ENCODE results near the gene ACO1.

The ACO1 gene

GRCh38 chr9:32384364-32385151 lies at the start of gene ACO1:
TSS of gene ACO1 (plus strand) at chr9:32384643. CDS start at chr9:32405507, 20,864 bp downstream.
- Histone ChIP-seq H3K4me3 (ENCODE audit: insufficient read depth, low read length, poor library complexity, severe bottlenecking) (peak within 1 kb of the TSS; percentile 70), H3K27me3 (ENCODE audit: low read length) (no peaks in the 10 kb centered on the region), H3K36me3 (ENCODE audit: low read length) (no peaks in the 10 kb centered on the region), H3K9ac (ENCODE audit: low read length) (peak within 1 kb of the TSS; percentile 61), H3K4me2 (ENCODE audit: low read depth, low read length, poor library complexity, severe bottlenecking) (peak within 1 kb of the TSS; percentile 63), H3K27ac (ENCODE audit: low read depth, low read length) (no peak within 1 kb of the TSS), H3K79me2 (ENCODE audit: insufficient read depth, low read length) (no peaks in the 10 kb centered on the region), H3K9me2 (replicated peaks; ENCODE audit: insufficient read depth, low read length) (no peaks in the 10 kb centered on the region), H3K9me3 (ENCODE audit: insufficient read depth, low read length) (no peaks in the 10 kb centered on the region), H4K20me1 (ENCODE audit: low read depth, low read length) (no peaks in the 10 kb centered on the region), H2AFZ (ENCODE audit: low read depth, low read length, severe bottlenecking) (peak within 1 kb of the TSS; percentile 73), H3F3A (ENCODE audit: insufficient read depth) (no peaks in the 10 kb centered on the region; the same call in 1 of the 2 replicates)
- no peak for TF ChIP-seq CTCF (IDR thresholded peaks at IDR 0.05; ENCODE audit: insufficient read depth, low read length, poor library complexity, severe bottlenecking)
- no peak for TF ChIP-seq EZH2phosphoT487 (conservative IDR thresholded peaks at IDR 0.05; ENCODE audit: low read length)

- no peaks in the 10 kb centered on the region for H3K9me2 ChIP-seq (replicated peaks; ENCODE audit: insufficient read depth, low read length)
- H3K4me3 ChIP-seq (ENCODE audit: insufficient read depth, low read length, poor library complexity, severe bottlenecking) = no peak overlapping the region
- H3K9ac ChIP-seq (ENCODE audit: low read length) = no peak overlapping the region
- no peaks in the 10 kb centered on the region for H3K9me3 ChIP-seq (ENCODE audit: insufficient read depth, low read length)
- H4K20me1 ChIP-seq (ENCODE audit: low read depth, low read length) = no peaks in the 10 kb centered on the region
- H3F3A ChIP-seq (ENCODE audit: insufficient read depth) = no peaks in the 10 kb centered on the region
- H3K79me2 ChIP-seq (ENCODE audit: insufficient read depth, low read length) = no peaks in the 10 kb centered on the region
- no peak overlapping the region for H3K4me2 ChIP-seq (ENCODE audit: low read depth, low read length, poor library complexity, severe bottlenecking)
- no peak overlapping the region for H2AFZ ChIP-seq (ENCODE audit: low read depth, low read length, severe bottlenecking)
- TF ChIP-seq EZH2phosphoT487 (conservative IDR thresholded peaks at IDR 0.05; ENCODE audit: low read length) (no peak), CTCF (IDR thresholded peaks at IDR 0.05; ENCODE audit: insufficient read depth, low read length, poor library complexity, severe bottlenecking) (no peak)
- no peaks in the 10 kb centered on the region; the same call in 1 of the 2 replicates for H3K27me3 ChIP-seq (ENCODE audit: low read length)
- no peak overlapping the region for H3K27ac ChIP-seq (ENCODE audit: low read depth, low read length)
- H3K36me3 ChIP-seq (ENCODE audit: low read length) = no peaks in the 10 kb centered on the region
Observed at GRCh38 chr9:32334916-32335895, 49.2 kb upstream of the ACO1 start.

GRCh38 chr9:32339424-32339823 lies 45.0 kb upstream of the ACO1 start:
- Histone ChIP-seq H2AFZ (ENCODE audit: low read depth, low read length, severe bottlenecking) (no peak overlapping the region), H3K9me3 (ENCODE audit: insufficient read depth, low read length) (no peaks in the 10 kb centered on the region), H3K9ac (ENCODE audit: low read length) (no peak overlapping the region), H4K20me1 (ENCODE audit: low read depth, low read length) (no peaks in the 10 kb centered on the region), H3K9me2 (replicated peaks; ENCODE audit: insufficient read depth, low read length) (no peaks in the 10 kb centered on the region), H3K27me3 (ENCODE audit: low read length) (no peaks in the 10 kb centered on the region), H3F3A (ENCODE audit: insufficient read depth) (no peaks in the 10 kb centered on the region), H3K79me2 (ENCODE audit: insufficient read depth, low read length) (no peaks in the 10 kb centered on the region), H3K27ac (ENCODE audit: low read depth, low read length) (no peak overlapping the region), H3K36me3 (ENCODE audit: low read length) (no peaks in the 10 kb centered on the region), H3K4me3 (ENCODE audit: insufficient read depth, low read length, poor library complexity, severe bottlenecking) (no peak overlapping the region), H3K4me2 (ENCODE audit: low read depth, low read length, poor library complexity, severe bottlenecking) (no peak overlapping the region)
- TF ChIP-seq CTCF (IDR thresholded peaks at IDR 0.05; ENCODE audit: insufficient read depth, low read length, poor library complexity, severe bottlenecking) (no peak), EZH2phosphoT487 (conservative IDR thresholded peaks at IDR 0.05; ENCODE audit: low read length) (no peak)
